Osteocyte (in vitro differentiated cells): ENCODE measurements around the gene ZNFX1. TPM values are rescaled to one million over a fixed set of nuclear protein-coding genes. Genes with fewer than 3 reads are reported as not detected.

ENCODE experiments used
- DNase-seq: peaks from one replicate; pipeline ENCODE4 v3.0.0; 2021; ENCODE audit warnings: mixed read lengths; ENCODE audit not compliant: unreplicated experiment; ENCODE audit errors: extremely low spot score
- H3K27ac Mint-ChIP-seq: one replicate; pipeline ENCODE4 v1.8.0; 2021; ENCODE audit warnings: mild to moderate bottlenecking, mixed read lengths; ENCODE audit not compliant: unreplicated experiment
- H3K27me3 Mint-ChIP-seq: one replicate; pipeline ENCODE4 v1.8.0; 2021; ENCODE audit warnings: mixed read lengths; ENCODE audit not compliant: unreplicated experiment
- H3K36me3 Mint-ChIP-seq: one replicate; pipeline ENCODE4 v1.8.0; 2021; ENCODE audit warnings: mixed read lengths; ENCODE audit not compliant: unreplicated experiment
- H3K4me1 Mint-ChIP-seq: one replicate; pipeline ENCODE4 v1.8.0; 2021; ENCODE audit warnings: mixed read lengths; ENCODE audit not compliant: unreplicated experiment
- H3K4me3 Mint-ChIP-seq: one replicate; pipeline ENCODE4 v1.8.0; 2021; ENCODE audit warnings: mild to moderate bottlenecking, moderate library complexity, mixed read lengths; ENCODE audit not compliant: unreplicated experiment
- H3K9me3 Mint-ChIP-seq: one replicate; pipeline ENCODE4 v1.8.0; 2021; ENCODE audit warnings: mixed read lengths; ENCODE audit not compliant: unreplicated experiment
- total RNA-seq: library from RNA; stranded (reverse); gene quantifications from 2 replicates; pipeline ENCODE4 v1.2.1, GENCODE V29; 2021
- TF ChIP-seq, protein P1 (sequence below): fragments of 200-600 bp; sonication (generic); IDR thresholded peaks from 2 replicates; pipeline ENCODE4 v1.5.0; 2021; ENCODE audit warnings: antibody characterized with exemption, mild to moderate bottlenecking, moderate library complexity

The ZNFX1 gene
- total RNA-seq, 1 donor from 2014 or later: 48.1 TPM

DNA sequence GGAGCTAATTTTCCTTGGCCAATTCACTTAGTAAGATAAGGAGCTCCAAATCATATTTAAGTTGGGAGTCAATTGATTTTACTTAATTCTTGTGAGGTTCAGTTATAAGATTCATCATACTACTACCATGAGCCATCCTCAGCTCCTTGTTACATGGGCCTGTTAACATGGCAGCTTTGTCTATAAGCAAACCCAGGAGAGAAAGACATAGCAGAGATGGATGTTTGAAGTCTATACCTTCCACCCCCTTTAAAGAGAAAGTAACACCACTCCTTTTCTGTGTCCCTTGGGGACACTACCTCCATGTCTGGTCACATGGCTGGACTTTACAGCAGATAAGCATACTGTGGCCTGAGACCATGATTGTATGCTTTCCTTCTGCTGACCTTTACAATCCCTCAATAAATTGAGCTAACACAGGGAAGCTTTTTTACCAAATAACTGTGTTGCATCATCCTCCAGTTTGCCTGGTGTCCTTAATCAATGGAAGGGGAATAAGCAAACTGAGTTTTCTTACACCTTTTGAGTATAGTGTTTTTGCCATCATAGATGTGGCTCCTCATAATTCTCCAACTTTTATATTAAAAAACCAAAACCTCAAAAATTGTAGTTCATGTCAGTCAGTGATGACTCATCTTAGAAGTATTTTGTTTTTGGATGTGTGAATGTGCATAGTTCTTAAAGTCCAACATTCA lies 9.8 kb upstream of the ZNFX1 start:
- H3K4me3 Mint-ChIP-seq: peak overlapping the region; percentile 7
- H3K27me3 Mint-ChIP-seq: no peaks in the 10 kb centered on the region
- peaks cover 12% of the 10 kb centered on the region for H3K9me3 Mint-ChIP-seq
- H3K36me3 Mint-ChIP-seq: peaks cover 88% of the 10 kb centered on the region
- H3K4me1 Mint-ChIP-seq: peaks cover 62% of the 10 kb centered on the region
- H3K27ac Mint-ChIP-seq: peak overlapping the region; percentile 68
- no peak for DNase-seq
- TF ChIP-seq, protein P1, sequence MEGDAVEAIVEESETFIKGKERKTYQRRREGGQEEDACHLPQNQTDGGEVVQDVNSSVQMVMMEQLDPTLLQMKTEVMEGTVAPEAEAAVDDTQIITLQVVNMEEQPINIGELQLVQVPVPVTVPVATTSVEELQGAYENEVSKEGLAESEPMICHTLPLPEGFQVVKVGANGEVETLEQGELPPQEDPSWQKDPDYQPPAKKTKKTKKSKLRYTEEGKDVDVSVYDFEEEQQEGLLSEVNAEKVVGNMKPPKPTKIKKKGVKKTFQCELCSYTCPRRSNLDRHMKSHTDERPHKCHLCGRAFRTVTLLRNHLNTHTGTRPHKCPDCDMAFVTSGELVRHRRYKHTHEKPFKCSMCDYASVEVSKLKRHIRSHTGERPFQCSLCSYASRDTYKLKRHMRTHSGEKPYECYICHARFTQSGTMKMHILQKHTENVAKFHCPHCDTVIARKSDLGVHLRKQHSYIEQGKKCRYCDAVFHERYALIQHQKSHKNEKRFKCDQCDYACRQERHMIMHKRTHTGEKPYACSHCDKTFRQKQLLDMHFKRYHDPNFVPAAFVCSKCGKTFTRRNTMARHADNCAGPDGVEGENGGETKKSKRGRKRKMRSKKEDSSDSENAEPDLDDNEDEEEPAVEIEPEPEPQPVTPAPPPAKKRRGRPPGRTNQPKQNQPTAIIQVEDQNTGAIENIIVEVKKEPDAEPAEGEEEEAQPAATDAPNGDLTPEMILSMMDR: no peak

DNA sequence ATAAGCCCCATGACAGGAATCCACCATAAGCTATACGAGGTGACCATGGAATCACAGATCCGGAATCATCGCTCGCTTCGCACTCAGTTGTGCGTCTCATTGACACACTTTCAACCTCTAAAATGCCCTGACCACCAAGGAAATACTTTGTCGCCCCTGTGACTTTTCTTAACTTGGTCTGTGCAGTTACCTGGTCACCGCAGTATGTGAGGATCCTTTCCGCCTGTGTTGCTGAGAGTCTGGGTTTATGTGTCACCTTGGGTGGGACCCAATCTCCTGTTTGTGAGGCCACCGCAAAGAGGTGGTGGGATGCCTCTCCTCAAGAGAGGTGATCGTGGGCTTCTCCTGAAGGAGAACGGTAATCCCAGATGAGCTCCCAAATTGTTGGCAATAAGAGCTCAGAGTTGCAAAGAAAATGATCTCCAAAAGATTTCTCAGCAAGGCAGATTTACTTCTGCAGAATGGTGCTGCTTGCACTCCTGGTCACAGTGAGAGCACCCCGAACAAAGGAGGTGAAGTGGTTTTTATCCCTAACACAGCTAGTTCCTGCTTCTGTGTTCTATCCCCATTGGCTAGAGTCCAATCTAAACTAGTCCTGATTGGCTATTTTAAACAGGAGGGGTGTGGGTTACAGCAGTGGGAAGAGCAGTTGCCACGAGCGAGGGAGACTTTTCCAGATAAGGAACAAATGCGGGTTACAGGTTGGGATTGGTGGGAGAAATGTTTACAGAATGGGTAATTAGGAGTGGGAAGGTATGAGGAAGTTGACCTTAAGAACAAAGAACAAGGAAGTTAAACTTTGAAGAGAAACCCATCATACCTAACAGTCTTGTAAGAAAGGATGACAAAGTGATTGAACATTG lies 9.1 kb upstream of the ZNFX1 start:
- no peaks in the 10 kb centered on the region for H3K27me3 Mint-ChIP-seq
- peak overlapping the region; percentile 7 for H3K4me3 Mint-ChIP-seq
- DNase-seq: no peak
- peaks cover 12% of the 10 kb centered on the region for H3K9me3 Mint-ChIP-seq
- TF ChIP-seq, protein P1: no peak
- H3K27ac Mint-ChIP-seq: peak overlapping the region; percentile 68
- H3K36me3 Mint-ChIP-seq: peaks cover 93% of the 10 kb centered on the region
- H3K4me1 Mint-ChIP-seq: peaks cover 70% of the 10 kb centered on the region

DNA sequence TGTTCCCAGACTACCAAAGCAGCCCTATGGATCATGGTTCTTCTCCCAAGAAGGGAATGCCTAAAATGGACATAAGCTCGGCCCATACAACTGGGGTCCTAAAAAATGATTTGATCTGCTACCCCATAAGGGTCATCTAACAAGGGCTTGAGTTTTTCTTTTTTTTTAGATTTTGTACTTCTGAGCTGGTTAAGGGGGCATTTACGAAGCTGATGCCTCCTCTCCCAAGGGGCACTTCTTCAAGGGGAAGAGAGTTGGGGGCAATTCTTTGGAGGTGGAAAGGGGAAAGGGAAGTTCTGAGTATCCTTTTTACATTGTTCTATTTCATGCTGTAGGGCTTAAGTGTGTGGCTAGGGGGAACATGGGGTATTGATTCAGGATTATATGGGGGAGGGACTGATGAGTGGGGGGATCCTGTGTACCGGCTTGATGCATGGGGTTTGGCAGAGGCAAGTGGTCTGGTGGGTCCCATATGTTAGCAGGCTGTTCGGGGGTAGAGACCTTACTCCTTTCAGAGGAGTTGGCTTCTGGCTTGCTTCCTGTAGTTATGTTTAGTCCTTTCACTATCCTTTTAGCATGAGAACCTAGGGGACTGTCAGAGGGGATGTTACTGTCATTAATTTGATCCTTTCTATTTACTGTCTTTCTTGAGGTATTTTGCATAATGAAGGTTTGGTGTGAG lies 8.1 kb upstream of the ZNFX1 start:
- no peaks in the 10 kb centered on the region for H3K27me3 Mint-ChIP-seq
- TF ChIP-seq, protein P1: no peak
- H3K36me3 Mint-ChIP-seq: peaks cover 97% of the 10 kb centered on the region
- peaks cover 76% of the 10 kb centered on the region for H3K4me1 Mint-ChIP-seq
- H3K27ac Mint-ChIP-seq: peak overlapping the region; percentile 57
- H3K9me3 Mint-ChIP-seq: peaks cover 12% of the 10 kb centered on the region
- DNase-seq: no peak
- H3K4me3 Mint-ChIP-seq: no peak overlapping the region

DNA sequence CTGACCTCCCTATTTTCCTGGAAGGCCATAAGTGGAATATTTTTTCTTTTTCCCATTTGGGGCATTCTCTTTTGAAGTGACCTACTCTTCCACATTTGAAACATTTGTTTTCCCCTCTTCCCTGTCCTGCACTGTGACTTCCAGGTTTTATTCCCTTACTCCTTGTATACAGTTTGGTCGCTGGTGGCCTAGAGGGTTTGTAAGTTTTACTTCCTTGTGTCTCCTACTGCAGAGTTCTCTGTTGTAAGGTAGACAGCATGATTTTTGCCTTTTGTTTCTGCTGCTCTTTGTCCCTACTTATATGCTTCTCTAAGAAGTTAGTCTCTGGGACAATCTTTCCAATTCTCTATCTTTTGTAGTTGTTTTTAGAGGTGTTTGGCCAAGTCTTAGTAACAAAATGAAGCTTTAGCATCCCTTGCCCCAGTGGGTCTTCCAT lies 7.4 kb upstream of the ZNFX1 start:
- Mint-ChIP-seq H3K36me3 (peaks cover 98% of the 10 kb centered on the region), H3K4me3 (peak overlapping the region; percentile 12), H3K27me3 (no peaks in the 10 kb centered on the region), H3K9me3 (peaks cover 12% of the 10 kb centered on the region), H3K4me1 (peaks cover 83% of the 10 kb centered on the region), H3K27ac (peak overlapping the region; percentile 57)
- DNase-seq: no peak
- TF ChIP-seq, protein P1: no peak
